ENCODE results near the gene HOXC10.

The HOXC10 gene

DNA sequence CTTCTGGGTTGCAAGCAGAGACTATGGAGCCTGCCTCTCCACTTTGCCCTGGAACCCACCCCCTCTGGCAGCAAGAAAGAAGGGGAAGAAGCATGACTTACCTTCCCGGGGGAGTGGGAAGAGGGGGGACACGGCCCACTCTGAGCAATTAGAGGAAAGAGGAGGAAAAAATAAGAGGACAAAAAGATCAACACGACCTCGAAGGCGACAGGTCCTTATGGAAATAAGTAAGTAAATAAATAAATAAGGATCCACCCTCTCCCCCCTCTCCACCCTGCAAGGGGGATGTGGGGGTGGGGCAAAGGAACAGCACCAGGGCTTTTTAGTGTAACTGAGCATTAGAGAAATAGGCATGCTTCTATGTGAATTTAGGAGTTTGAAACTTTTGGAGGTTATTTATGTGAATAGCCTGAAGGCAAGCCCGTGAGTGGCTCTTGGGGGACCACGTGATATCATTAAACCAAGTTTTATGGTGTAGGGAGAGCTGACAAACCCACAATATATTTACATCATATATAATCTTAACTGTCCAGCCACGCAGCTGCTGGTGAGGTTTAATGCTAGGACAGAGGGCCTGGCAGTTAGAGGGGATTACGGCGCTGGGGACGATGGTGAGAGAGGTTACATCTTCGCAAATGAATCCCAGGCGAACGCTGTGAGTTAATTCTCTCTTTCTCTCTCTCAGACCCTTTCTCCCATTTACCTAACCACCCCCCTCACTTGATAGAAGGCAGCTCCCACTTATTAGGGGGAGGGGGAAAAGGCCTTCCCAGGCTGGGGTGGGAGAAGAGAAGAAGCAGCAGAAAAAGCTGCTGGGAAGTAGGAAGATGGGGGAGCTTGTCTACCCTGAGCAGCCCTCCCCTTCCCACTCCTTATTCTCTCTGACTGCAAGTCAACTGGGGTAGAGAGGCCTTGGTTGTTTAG, 52.7 kb downstream of the HOXC10 start:
- Histone ChIP-seq H3K36me3 (ENCODE audit: insufficient read depth, low read length) (no peaks in the 10 kb centered on the region), H3K9me3 (ENCODE audit: control insufficient read depth, insufficient read depth, low read length) (no peaks in the 10 kb centered on the region), H3K4me1 (ENCODE audit: insufficient read depth, low read length) (no peaks in the 10 kb centered on the region; the same call in 1 of the 2 replicates), H3K9ac (ENCODE audit: low read depth, low read length) (no peak overlapping the region)

DNA sequence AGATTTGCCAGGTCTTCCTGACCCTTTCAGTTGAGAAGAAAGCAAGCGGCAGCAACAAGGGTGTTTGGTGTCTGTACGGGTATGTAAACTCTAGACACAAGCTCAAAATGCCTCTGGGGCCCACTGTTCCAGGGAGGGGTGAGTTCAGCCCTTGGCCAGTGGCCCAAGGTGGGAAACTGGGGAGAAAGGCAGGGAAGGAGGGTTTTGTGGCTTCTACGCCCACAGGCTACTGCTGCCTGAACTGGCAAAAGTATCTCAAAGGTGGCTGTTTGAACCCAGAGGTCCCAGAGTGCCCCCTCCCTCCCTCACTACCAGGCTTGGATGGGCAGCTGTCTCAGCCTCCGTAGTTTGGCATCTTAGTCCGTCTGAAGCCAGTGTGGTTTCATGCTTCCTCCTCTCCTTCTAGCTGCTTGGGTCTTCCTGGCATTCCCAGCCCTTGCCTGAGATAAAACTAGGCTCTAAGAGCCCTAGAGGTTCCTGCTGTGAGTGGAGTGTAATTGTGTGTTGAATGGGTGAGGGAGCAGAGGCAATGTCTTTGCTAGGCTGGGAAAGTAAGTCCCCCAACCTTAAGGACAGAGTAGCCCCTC, 53.4 kb downstream of the HOXC10 start:
- H3K9ac ChIP-seq (ENCODE audit: low read depth, low read length) = no peak overlapping the region
- H3K4me1 ChIP-seq (ENCODE audit: insufficient read depth, low read length) = no peaks in the 10 kb centered on the region; the same call in 1 of the 2 replicates
- H3K36me3 ChIP-seq (ENCODE audit: insufficient read depth, low read length) = no peaks in the 10 kb centered on the region
- H3K9me3 ChIP-seq (ENCODE audit: control insufficient read depth, insufficient read depth, low read length) = no peaks in the 10 kb centered on the region

DNA sequence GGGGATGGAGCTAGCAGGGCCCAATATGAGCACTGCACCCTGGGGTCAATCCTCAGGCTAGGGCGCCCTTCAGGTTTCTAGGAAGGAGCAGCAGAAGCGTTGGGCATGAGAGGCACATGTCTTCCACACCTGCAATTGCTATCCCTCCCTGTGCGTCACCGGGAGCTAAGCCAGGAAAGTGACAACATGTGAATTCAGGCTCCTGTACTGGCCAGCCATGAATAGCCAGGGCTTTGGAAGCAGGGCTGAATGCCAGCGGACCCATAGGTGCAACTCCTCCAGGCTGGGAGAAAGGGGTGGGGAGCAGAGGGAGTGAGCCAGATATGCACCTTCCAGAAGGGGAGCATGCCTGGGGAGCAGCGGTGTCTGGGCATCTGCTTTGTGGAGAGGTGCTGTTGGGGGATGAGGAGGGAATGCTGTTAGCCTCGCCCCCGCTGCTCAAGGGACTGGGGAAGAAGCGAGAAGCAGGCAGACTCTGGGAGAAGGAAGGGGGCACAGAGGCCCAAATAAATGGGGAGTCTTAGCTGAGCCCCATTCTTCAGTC, 54.0 kb downstream of the HOXC10 start:
- Histone ChIP-seq H3K36me3 (ENCODE audit: insufficient read depth, low read length) (no peaks in the 10 kb centered on the region), H3K9me3 (ENCODE audit: control insufficient read depth, insufficient read depth, low read length) (no peaks in the 10 kb centered on the region), H3K4me1 (ENCODE audit: insufficient read depth, low read length) (no peaks in the 10 kb centered on the region), H3K9ac (ENCODE audit: low read depth, low read length) (no peak overlapping the region)

DNA sequence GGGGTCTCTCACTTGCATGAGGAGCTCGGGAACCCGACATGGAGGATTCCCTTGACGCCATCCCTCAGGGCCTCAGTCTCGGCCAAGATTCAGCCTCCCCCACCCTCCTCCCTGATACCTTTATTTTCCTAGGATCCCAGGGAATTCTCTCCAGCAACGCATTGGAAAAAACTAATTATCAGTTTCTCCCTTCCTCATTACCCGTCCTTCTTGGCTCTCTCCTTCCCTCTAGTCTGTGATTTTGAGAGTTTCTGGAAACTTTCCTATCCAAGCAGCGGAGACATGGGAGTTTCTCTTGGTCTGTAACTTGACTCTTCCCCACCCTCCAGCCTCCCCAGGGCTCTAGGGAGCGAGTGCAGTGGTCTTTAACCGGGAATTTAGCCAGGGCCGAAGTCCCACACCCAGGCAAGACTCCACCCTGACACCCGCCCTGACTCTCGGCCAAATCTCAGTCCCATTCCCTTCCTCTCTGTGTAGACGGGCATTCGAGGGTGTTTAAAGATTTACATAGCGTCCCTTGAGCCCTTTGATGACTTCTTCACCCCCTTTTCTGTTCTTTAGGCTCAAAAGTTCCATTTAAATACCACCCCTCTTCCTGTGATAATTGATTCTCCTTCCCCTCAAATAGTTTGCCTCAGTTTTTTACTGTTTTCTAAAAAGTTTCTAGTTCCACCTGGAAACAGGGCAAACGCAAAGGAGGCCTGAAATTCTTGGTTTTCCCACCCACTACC, 54.6 kb downstream of the HOXC10 start:
- no peak overlapping the region for H3K9ac ChIP-seq (ENCODE audit: low read depth, low read length)
- no peaks in the 10 kb centered on the region for H3K36me3 ChIP-seq (ENCODE audit: insufficient read depth, low read length)
- no peaks in the 10 kb centered on the region for H3K9me3 ChIP-seq (ENCODE audit: control insufficient read depth, insufficient read depth, low read length)
- H3K4me1 ChIP-seq (ENCODE audit: insufficient read depth, low read length) = no peaks in the 10 kb centered on the region
